Endothelial cell of umbilical vein (primary cell): ENCODE data around the gene LYRM7. TPM values are rescaled to one million over a fixed set of nuclear protein-coding genes. Genes with fewer than 3 reads are reported as not detected.

ENCODE experiments used
- BruUV-seq: library from RNA; stranded (reverse); fragments of 400-500 nt; replicated peaks from 2 replicates; lab custom pipeline; 2021; lab: Mats Ljungman, UMichigan
- CTCF ChIA-PET: fragments of 300-600, 350-600 bp; sonication (Branson Sonifier 250); formaldehyde crosslinking; loops from one replicate; lab custom pipeline; 2021; ENCODE audit warnings: antibody characterized with exemption, inconsistent platforms; lab: Charles Lee
- POLR2A ChIA-PET: fragments of 300-600, 350-600 bp; sonication (Branson Sonifier 250); formaldehyde crosslinking; loops from one replicate; lab custom pipeline; 2021; ENCODE audit warnings: antibody characterized with exemption, inconsistent platforms; lab: Charles Lee
- DNase-seq: peaks from one replicate; pipeline ENCODE4 v3.0.0-alpha.2; 2011; ENCODE audit warnings: low read depth, low spot score
- FAIRE-seq: peaks from 2 replicates; lab custom pipeline; 2011; peaks lifted over from hg19 to GRCh38; lab: Jason Lieb, UNC
- H2AFZ ChIP-seq: 2 replicates; pipeline ENCODE4 v1.6.0; 2012; ENCODE audit warnings: low read depth, low read length, control low read depth, inconsistent platforms
- H3K27ac ChIP-seq: 2 replicates; pipeline ENCODE4 v1.5.1; 2011; ENCODE audit warnings: low read depth, mild to moderate bottlenecking, control low read depth, low read length, moderate library complexity; ENCODE audit not compliant: insufficient read depth
- H3K27me3 ChIP-seq, 2 experiments: 2 replicates each; pipeline versions ENCODE4 v1.6.0 to v1.6.1; 2011; ENCODE audit warnings: low read length in 2 of 2, mixed read lengths in 1 of 2; ENCODE audit not compliant: control insufficient read depth in 2 of 2, insufficient read depth in 2 of 2
- H3K36me3 ChIP-seq, 2 experiments: 2 replicates in 1 of 2; 3 replicates in 1 of 2; pipeline ENCODE4 v1.5.1; 2011; ENCODE audit warnings: low read length in 2 of 2, mild to moderate bottlenecking in 1 of 2, moderate library complexity in 1 of 2; ENCODE audit not compliant: control insufficient read depth in 2 of 2, insufficient read depth in 2 of 2; ENCODE audit errors: extremely low read depth in 1 of 2
- H3K4me1 ChIP-seq: 3 replicates; pipeline ENCODE4 v1.5.1; 2011; ENCODE audit warnings: mild to moderate bottlenecking, low read length; ENCODE audit not compliant: control insufficient read depth, insufficient read depth; ENCODE audit errors: extremely low read depth
- H3K4me2 ChIP-seq: 2 replicates; pipeline ENCODE4 v1.6.1; 2011; ENCODE audit warnings: low read length, control low read depth, mixed read lengths; ENCODE audit not compliant: insufficient read depth
- H3K4me3 ChIP-seq, 3 experiments: fragments of 200-600 bp in 1 of 3; sonication (generic), shearing (Covaris generic) in 1 of 3; replicated peaks in 1 of 3; 2 replicates each; pipeline ENCODE4 v1.5.1; 2011 to 2016; ENCODE audit warnings: control low read depth in 3 of 3, low read length in 3 of 3, mild to moderate bottlenecking in 2 of 3, inconsistent platforms in 1 of 3, low read depth in 1 of 3, moderate library complexity in 1 of 3; ENCODE audit not compliant: insufficient read depth in 1 of 3
- H3K79me2 ChIP-seq: 2 replicates; pipeline ENCODE4 v1.6.0; 2012; ENCODE audit warnings: low read length, inconsistent platforms; ENCODE audit not compliant: control insufficient read depth, insufficient read depth
- H3K9ac ChIP-seq: replicated peaks from 2 replicates; pipeline ENCODE3; 2011; ENCODE audit warnings: low read length, control low read depth; ENCODE audit not compliant: insufficient read depth; ENCODE audit errors: extremely low read depth
- H3K9me1 ChIP-seq: replicated peaks from 3 replicates; pipeline ENCODE4 v1.6.0; 2011; ENCODE audit warnings: mild to moderate bottlenecking, low read length; ENCODE audit not compliant: control insufficient read depth, insufficient read depth; ENCODE audit errors: extremely low read depth
- H3K9me3 ChIP-seq: replicated peaks from 2 replicates; pipeline ENCODE4 v1.5.1; 2012; ENCODE audit warnings: low read length, inconsistent platforms; ENCODE audit not compliant: control insufficient read depth, insufficient read depth
- H4K20me1 ChIP-seq: replicated peaks from 2 replicates; pipeline ENCODE3; 2011; ENCODE audit warnings: mild to moderate bottlenecking, low read length; ENCODE audit not compliant: control insufficient read depth, insufficient read depth; ENCODE audit errors: extremely low read depth
- CTCF ChIP-seq, 2 donors: IDR thresholded peaks; 1 replicate in 1 of 2; 2 replicates in 1 of 2; pipeline ENCODE4 v1.5.1; 2011; ENCODE audit warnings: low read length in 2 of 2, mild to moderate bottlenecking in 2 of 2, moderate library complexity in 2 of 2, control low read depth in 1 of 2, inconsistent platforms in 1 of 2, low read depth in 1 of 2; ENCODE audit not compliant: insufficient read depth in 1 of 2; ENCODE audit errors: extremely low read depth in 1 of 2
- EZH2 ChIP-seq: IDR thresholded peaks from 2 replicates; pipeline ENCODE4 v1.6.1; 2012; ENCODE audit warnings: borderline replicate concordance, low read depth, mild to moderate bottlenecking, moderate library complexity, low read length, inconsistent platforms; ENCODE audit not compliant: severe bottlenecking
- FOS ChIP-seq: IDR thresholded peaks from 2 replicates; pipeline ENCODE4 v1.6.1; 2011; ENCODE audit warnings: mild to moderate bottlenecking, low read length, moderate library complexity, borderline replicate concordance; ENCODE audit not compliant: insufficient read depth
- GATA2 ChIP-seq: IDR thresholded peaks from 2 replicates; pipeline ENCODE4 v1.7.0; 2011; ENCODE audit warnings: low read depth, mild to moderate bottlenecking, moderate library complexity, mixed read lengths, low read length; ENCODE audit not compliant: insufficient read length, insufficient read depth
- JUN ChIP-seq: IDR thresholded peaks from 2 replicates; pipeline ENCODE4 v1.6.1; 2011; ENCODE audit warnings: borderline replicate concordance, low read depth; ENCODE audit not compliant: insufficient read length, insufficient read depth
- MYC ChIP-seq: IDR thresholded peaks from one replicate; pipeline ENCODE4 v1.6.1; 2011; ENCODE audit warnings: mild to moderate bottlenecking, low read depth, low read length
- POLR2A ChIP-seq: IDR thresholded peaks from 2 replicates; pipeline ENCODE4 v1.6.1; 2012; ENCODE audit warnings: low read depth, mild to moderate bottlenecking, control low read depth, low read length
- POLR2AphosphoS5 ChIP-seq: IDR thresholded peaks from 2 replicates; pipeline ENCODE4 v1.6.1; 2012; ENCODE audit warnings: low read depth, mild to moderate bottlenecking, control low read depth, low read length, moderate library complexity; ENCODE audit not compliant: insufficient read depth
- dilution Hi-C: fragments of 300-500 bp; cut with MboI; formaldehyde crosslinking; loops from one replicate; pipeline ENCODE4 v1.15.0; 2019; ENCODE audit warnings: low sequenced_read_pairs; ENCODE audit not compliant: extremely low pct_ligation_motif_present
- intact Hi-C: fragments of 100-400 bp; cut with micrococcal nuclease; formaldehyde crosslinking; loops from one replicate; pipeline ENCODE4 v1.10.0; 2022
- polyA plus RNA-seq, 4 experiments: library from polyadenylated mRNA; depleted of rRNA in 3 of 4; stranded (reverse) in 3 of 4; unstranded in 1 of 4; fragments of >200 nt; gene quantifications; 2 replicates each; pipeline versions ENCODE4 v1.2.1 to v1.2.3, GENCODE V29; 2011 to 2012; ENCODE audit warnings: missing spikeins in 1 of 4
- total RNA-seq: library from RNA; stranded (reverse); gene quantifications from 2 replicates; pipeline ENCODE4 v1.2.3, GENCODE V29; 2021
- TF ChIP-seq, protein P1 (sequence below): IDR thresholded peaks from 2 replicates; pipeline ENCODE4 v1.6.1; 2011; ENCODE audit not compliant: insufficient read depth, insufficient read length

Gene LYRM7
- total and polyA plus RNA-seq, 2 donors (not counting 3 experiments of a cell fraction or from before 2014, with no cell fraction given): 0.88 to 7.5 TPM

DNA sequence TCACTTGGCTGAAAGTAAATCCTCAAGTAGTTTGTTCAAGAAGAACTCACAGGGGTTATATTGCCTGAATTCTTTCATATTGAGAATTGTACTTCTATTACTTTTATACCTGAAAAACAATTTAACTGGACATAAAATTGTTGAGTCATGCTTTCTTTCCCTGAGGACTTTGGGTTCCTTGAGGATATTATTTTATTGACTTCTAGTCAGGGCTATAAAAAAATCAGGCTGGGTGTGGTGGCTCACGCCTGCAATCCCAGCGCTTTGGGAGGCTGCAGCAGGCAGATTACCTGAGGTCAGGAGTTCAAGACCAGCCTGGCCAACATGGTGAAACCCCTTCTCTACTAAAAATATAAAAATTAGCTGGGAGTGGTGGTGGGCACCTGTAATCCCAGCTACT, 75.2 kb downstream of the LYRM7 start:
- POLR2A ChIA-PET: interaction anchor here (0.7 kb wide), 1 partner anchor 106 kb away, joined by 7 read pairs; no protein-coding TSS in a partner anchor

GRCh38 chr5:131246504-131246903, 75.8 kb downstream of the LYRM7 start:
- Histone ChIP-seq H3K36me3 (no peaks in the 10 kb centered on the region), H2AFZ (no peak overlapping the region), H3K9ac (no peak overlapping the region), H3K27me3 (no peaks in the 10 kb centered on the region), H3K4me1 (peaks cover 6% of the 10 kb centered on the region), H3K4me2 (no peak overlapping the region), H4K20me1 (no peaks in the 10 kb centered on the region), H3K9me1 (no peaks in the 10 kb centered on the region), H3K4me3 (no peak overlapping the region), H3K27ac (no peak overlapping the region), H3K9me3 (no peaks in the 10 kb centered on the region), H3K79me2 (no peaks in the 10 kb centered on the region)
- CTCF ChIA-PET: no interaction called here
- BruUV-seq: no TSS peak
- intact Hi-C loops: no loop called here
- no peak for TF ChIP-seq POLR2AphosphoS5
- TF ChIP-seq POLR2A: no peak
- TF ChIP-seq EZH2: no peak
- TF ChIP-seq GATA2: no peak
- TF ChIP-seq, protein P1, sequence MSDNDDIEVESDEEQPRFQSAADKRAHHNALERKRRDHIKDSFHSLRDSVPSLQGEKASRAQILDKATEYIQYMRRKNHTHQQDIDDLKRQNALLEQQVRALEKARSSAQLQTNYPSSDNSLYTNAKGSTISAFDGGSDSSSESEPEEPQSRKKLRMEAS: no peak
- TF ChIP-seq MYC: no peak
- TF ChIP-seq FOS: no peak
- no peak for TF ChIP-seq JUN
- no peak for TF ChIP-seq CTCF (IDR thresholded peaks at IDR 0.05; ENCODE audit: extremely low read depth in 1 of 2, insufficient read depth in 1 of 2, low read depth in 1 of 2, low read length in 2 of 2)
- dilution Hi-C loops: no loop called here
- FAIRE-seq: no peak
- DNase-seq: no peak
- POLR2A ChIA-PET: interaction anchor here (0.7 kb wide), 1 partner anchor 106 kb away, joined by 7 read pairs; no protein-coding TSS in a partner anchor

More for the DNA sequence above, 75.2 kb downstream of the LYRM7 start:
- H3K9ac ChIP-seq: no peak overlapping the region
- no peaks in the 10 kb centered on the region for H3K9me3 ChIP-seq
- BruUV-seq: no TSS peak
- intact Hi-C loops (no loop called here), dilution Hi-C loops (no loop called here)
- no peaks in the 10 kb centered on the region for H3K36me3 ChIP-seq
- H3K27ac ChIP-seq: no peak overlapping the region
- no peak overlapping the region for H2AFZ ChIP-seq
- H3K4me2 ChIP-seq: no peak overlapping the region
- no peak for FAIRE-seq
- H3K4me1 ChIP-seq: peaks cover 6% of the 10 kb centered on the region
- no peak for DNase-seq
- TF ChIP-seq MYC (no peak), FOS (no peak)
- CTCF ChIA-PET: interaction anchor here (0.9 kb wide), 1 partner anchor 9 kb away, joined by 3 read pairs; no protein-coding TSS in a partner anchor
- H4K20me1 ChIP-seq: no peaks in the 10 kb centered on the region
- H3K4me3 ChIP-seq: no peak overlapping the region
- no peaks in the 10 kb centered on the region for H3K79me2 ChIP-seq
- no peaks in the 10 kb centered on the region for H3K9me1 ChIP-seq
- H3K27me3 ChIP-seq: no peaks in the 10 kb centered on the region
